Ectodermal cell (in vitro differentiated cells): Measurements from ENCODE around the gene OR2W3. TPM values are rescaled to one million over a fixed set of nuclear protein-coding genes. Genes with fewer than 3 reads are reported as not detected.

ENCODE experiments used
- H3K27ac ChIP-seq: 2 replicates; pipeline ENCODE4 v1.7.0; 2013; ENCODE audit warnings: mild to moderate bottlenecking, low read depth, low read length; ENCODE audit not compliant: insufficient read depth, poor library complexity, severe bottlenecking
- H3K27me3 ChIP-seq: 2 replicates; pipeline ENCODE4 v1.7.0; 2013; ENCODE audit warnings: mild to moderate bottlenecking, low read length; ENCODE audit not compliant: insufficient read depth, control insufficient read depth, poor library complexity, severe bottlenecking
- H3K36me3 ChIP-seq: one replicate; pipeline ENCODE4 v1.7.0; 2013; ENCODE audit warnings: low read length; ENCODE audit not compliant: control insufficient read depth, insufficient read depth
- H3K4me1 ChIP-seq: one replicate; pipeline ENCODE4 v1.7.0; 2013; ENCODE audit warnings: low read length; ENCODE audit not compliant: control insufficient read depth, insufficient read depth
- H3K4me3 ChIP-seq: 2 replicates; pipeline ENCODE4 v1.7.0; 2013; ENCODE audit warnings: low read depth, low read length, control low read depth; ENCODE audit not compliant: insufficient read depth
- H3K9me3 ChIP-seq: 2 replicates; pipeline ENCODE4 v1.7.0; 2013; ENCODE audit warnings: mild to moderate bottlenecking, low read length, moderate library complexity; ENCODE audit not compliant: control insufficient read depth
- WGBS, 2 experiments: methylation state at CpG; one replicate each; pipeline ENCODE4 v1.1.7; 2013; ENCODE audit warnings: missing lambda C conversion rate in 2 of 2; 5-methylcytosine and 5-hydroxymethylcytosine counted together
- polyA plus RNA-seq, 4 experiments: library from polyadenylated mRNA; stranded (reverse); fragments of 50-300 nt; gene quantifications; one replicate each; pipeline ENCODE4 v1.2.3, GENCODE V29; 2013

OR2W3 gene
- not detected for polyA plus RNA-seq (2013, experiment 1 of 4)
- polyA plus RNA-seq (2013, experiment 2 of 4) = not detected
- not detected for polyA plus RNA-seq (2013, experiment 3 of 4)
- polyA plus RNA-seq (2013, experiment 4 of 4) = not detected

DNA sequence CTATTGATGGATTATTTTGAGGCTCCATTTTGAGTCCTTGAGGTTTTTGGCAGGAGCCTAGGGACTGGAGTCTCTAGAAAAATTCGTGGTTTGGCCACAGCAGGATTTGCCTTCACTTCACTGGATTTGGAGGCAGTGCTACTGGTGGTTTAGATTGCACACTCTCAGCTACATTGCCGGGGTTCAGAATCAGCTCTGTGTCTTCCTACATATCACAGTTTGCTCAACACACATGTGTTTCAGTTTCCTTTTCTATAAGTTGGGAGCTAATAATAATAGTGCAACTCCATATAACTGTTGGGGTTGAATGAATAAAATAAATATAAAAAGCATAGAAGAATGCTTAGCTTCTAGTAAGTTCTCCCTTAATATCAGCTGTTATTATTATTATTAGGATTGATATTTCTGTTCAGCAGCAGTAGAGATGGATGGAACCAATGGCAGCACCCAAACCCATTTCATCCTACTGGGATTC is at the start of gene OR2W3:
TSS of gene OR2W3 (plus strand) at position 425 of the 475 bp plus-strand sequence. CDS start at position 425, 0 bp downstream.
- Histone ChIP-seq H3K27me3 (no peaks in the 10 kb centered on the region), H3K4me3 (no peak within 1 kb of the TSS), H3K27ac (no peak within 1 kb of the TSS), H3K4me1 (no peaks in the 10 kb centered on the region), H3K9me3 (peaks cover 7% of the 10 kb centered on the region), H3K36me3 (no peaks in the 10 kb centered on the region)
- 0 to 50% methylated on average over 1 to 2 of the region's 2 CpGs for WGBS, 2 experiments

DNA sequence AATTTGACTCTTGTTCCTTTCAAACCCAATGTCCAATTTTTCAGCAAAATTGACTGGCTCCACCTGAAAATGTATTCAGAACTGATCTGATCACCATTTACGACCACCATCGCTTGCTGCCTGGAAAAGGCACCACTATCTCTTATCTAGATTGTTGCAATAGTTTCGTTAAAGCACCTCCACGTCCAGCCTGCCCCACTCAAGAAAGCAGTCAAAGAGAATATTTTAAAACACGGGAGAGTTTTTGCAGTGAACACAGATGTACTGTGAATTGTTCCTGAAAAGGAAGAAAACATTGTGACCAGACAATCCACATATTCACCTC is 49.7 kb upstream of the OR2W3 start:
- Histone ChIP-seq H3K4me3 (no peak overlapping the region), H3K9me3 (no peaks in the 10 kb centered on the region), H3K36me3 (no peaks in the 10 kb centered on the region), H3K27ac (no peak overlapping the region), H3K4me1 (no peaks in the 10 kb centered on the region), H3K27me3 (no peaks in the 10 kb centered on the region)
- WGBS, 2 experiments = 85 to 92% methylated on average over 5 of the region's 5 CpGs

- H3K9me3 ChIP-seq = no peaks in the 10 kb centered on the region
These were observed 47.0 kb upstream of the OR2W3 start for GRCh38 chr1:247848346-247848745.

GRCh38 chr1:247849616-247850015 is 45.8 kb upstream of the OR2W3 start:
- Histone ChIP-seq H3K9me3 (no peaks in the 10 kb centered on the region), H3K36me3 (no peaks in the 10 kb centered on the region), H3K4me1 (no peaks in the 10 kb centered on the region), H3K27ac (no peak overlapping the region), H3K4me3 (no peak overlapping the region), H3K27me3 (no peaks in the 10 kb centered on the region)
- WGBS, 2 experiments = no CpG with 5 or more reads among the region's 1 CpG

More at GRCh38 chr1:247848346-247848745, 47.0 kb upstream of the OR2W3 start:
- Histone ChIP-seq H3K4me1 (no peaks in the 10 kb centered on the region), H3K27me3 (no peaks in the 10 kb centered on the region), H3K27ac (no peak overlapping the region), H3K4me3 (no peak overlapping the region), H3K36me3 (no peaks in the 10 kb centered on the region)
- WGBS, 2 experiments = 85 to 88% methylated on average over 6 to 7 of the region's 7 CpGs

DNA sequence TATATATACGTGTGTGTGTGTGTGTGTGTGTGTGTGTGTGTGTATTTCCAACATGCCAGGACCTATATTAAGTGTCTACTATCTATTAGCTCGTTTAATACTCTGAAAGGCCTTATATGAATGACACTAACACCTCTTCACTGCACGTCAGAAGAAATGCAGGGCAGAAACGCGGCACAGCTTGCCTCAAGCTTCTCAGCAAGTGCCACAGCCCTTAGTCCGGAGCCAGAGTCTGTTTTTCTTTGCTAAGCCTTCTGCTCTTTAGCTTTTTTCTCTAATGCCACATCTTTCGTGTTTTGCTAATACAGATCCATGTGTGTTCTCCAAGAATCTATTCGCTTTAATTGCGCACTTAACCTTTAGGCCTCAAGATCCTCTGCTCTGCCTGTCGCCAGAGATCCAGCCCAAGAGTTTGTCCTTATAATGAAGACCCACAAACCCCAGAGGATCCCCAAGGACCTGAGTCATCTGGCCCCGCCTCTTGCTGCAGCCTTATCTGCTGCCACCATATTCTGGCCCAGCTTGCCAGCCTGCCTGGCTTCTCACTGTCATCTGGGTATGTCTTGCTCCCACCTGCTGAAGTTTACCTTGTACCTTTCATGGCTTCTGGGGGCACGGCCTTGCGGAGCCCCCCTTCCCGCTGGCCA is 40.4 kb upstream of the OR2W3 start:
- 86 to 87% methylated on average over 13 of the region's 14 CpGs for WGBS, 2 experiments
- no peaks in the 10 kb centered on the region for H3K4me1 ChIP-seq
- no peak overlapping the region for H3K27ac ChIP-seq
- H3K27me3 ChIP-seq = peaks cover 23% of the 10 kb centered on the region
- no peaks in the 10 kb centered on the region for H3K36me3 ChIP-seq
- no peaks in the 10 kb centered on the region for H3K9me3 ChIP-seq
- H3K4me3 ChIP-seq = no peak overlapping the region

DNA sequence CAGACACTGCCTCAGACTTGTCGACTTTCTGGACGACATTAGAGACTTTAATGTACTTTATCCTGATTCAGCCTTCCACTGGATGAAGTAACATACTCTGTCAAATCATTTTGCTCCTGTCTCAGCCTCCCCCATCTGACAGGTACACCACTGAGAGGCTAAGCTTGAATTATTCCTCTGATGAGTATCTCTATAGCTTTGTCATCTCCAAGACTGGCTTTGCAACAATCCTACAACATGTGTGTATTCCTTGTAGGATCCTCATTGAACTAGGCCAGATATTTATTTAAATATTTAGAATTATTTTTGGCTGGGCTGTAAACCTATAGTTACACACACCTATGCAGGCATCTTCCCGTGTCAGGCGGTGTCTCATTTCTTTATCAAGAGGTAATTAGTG is 39.5 kb upstream of the OR2W3 start:
- no peak overlapping the region for H3K4me3 ChIP-seq
- no peaks in the 10 kb centered on the region for H3K36me3 ChIP-seq
- no peaks in the 10 kb centered on the region for H3K9me3 ChIP-seq
- H3K27me3 ChIP-seq = peaks cover 23% of the 10 kb centered on the region
- no peak overlapping the region for H3K27ac ChIP-seq
- WGBS, 2 experiments = 77 to 78% methylated on average over 2 to 4 of the region's 4 CpGs
- H3K4me1 ChIP-seq = no peaks in the 10 kb centered on the region

- Histone ChIP-seq H3K4me3 (peak within 1 kb of the TSS; percentile 32), H3K27ac (no peak within 1 kb of the TSS), H3K36me3 (no peaks in the 10 kb centered on the region), H3K27me3 (peaks cover 23% of the 10 kb centered on the region), H3K9me3 (no peaks in the 10 kb centered on the region), H3K4me1 (no peaks in the 10 kb centered on the region)
- 27 to 33% methylated on average over 109 of the region's 109 CpGs for WGBS, 2 experiments
These were observed 38.1 kb upstream of the OR2W3 start, which contains the start of gene TRIM58 for GRCh38 chr1:247857069-247857984. TRIM58 (plus strand) TSS chr1:247857187; CDS start chr1:247857247, 60 bp downstream.

GRCh38 chr1:247857985-247858619 is 37.3 kb upstream of the OR2W3 start:
- Histone ChIP-seq H3K36me3 (no peaks in the 10 kb centered on the region), H3K9me3 (no peaks in the 10 kb centered on the region), H3K27me3 (peaks cover 23% of the 10 kb centered on the region), H3K4me3 (peak overlapping the region; percentile 32), H3K27ac (no peak overlapping the region), H3K4me1 (no peaks in the 10 kb centered on the region)
- WGBS, 2 experiments = 74 to 79% methylated on average over 13 to 15 of the region's 15 CpGs

DNA sequence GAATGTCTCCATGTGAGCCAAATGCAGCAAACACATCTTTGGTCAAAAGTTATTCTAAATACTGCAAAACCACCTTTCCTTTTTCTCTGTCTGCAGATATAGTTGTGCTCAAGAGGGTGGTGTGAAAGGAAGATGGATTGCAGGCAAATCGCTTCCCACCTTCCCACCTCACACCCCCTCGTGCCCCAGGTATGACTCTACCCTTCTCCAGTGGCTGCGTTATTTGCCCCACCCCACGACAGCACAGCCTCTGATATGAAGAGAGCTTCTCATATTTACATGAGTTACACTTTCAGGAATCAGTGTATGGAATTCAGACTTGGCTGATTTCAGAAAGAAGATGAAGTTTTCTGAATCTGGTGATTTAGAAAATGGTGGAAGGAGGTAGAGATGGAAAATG is 32.6 kb upstream of the OR2W3 start:
- peaks cover 2% of the 10 kb centered on the region for H3K9me3 ChIP-seq
- H3K27ac ChIP-seq = no peak overlapping the region
- no peaks in the 10 kb centered on the region for H3K4me1 ChIP-seq
- WGBS, 2 experiments = 72 to 80% methylated on average over 4 of the region's 4 CpGs
- peaks cover 8% of the 10 kb centered on the region for H3K27me3 ChIP-seq
- H3K4me3 ChIP-seq = no peak overlapping the region
- no peaks in the 10 kb centered on the region for H3K36me3 ChIP-seq

DNA sequence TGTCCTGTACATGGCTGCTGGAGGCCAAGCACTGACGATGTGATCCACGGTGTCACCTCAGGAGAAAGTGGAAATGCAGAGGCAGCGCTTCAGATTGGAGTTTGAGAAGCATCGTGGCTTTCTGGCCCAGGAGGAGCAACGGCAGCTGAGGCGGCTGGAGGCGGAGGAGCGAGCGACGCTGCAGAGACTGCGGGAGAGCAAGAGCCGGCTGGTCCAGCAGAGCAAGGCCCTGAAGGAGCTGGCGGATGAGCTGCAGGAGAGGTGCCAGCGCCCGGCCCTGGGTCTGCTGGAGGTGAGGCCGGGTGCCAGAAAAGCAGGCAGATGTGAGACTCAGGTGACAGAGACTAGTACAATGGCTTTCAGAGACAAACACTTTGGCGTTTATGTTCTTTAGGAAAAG is 30.7 kb upstream of the OR2W3 start:
- Histone ChIP-seq H3K9me3 (peaks cover 6% of the 10 kb centered on the region), H3K27ac (no peak overlapping the region), H3K36me3 (no peaks in the 10 kb centered on the region), H3K4me1 (no peaks in the 10 kb centered on the region), H3K4me3 (no peak overlapping the region), H3K27me3 (no peaks in the 10 kb centered on the region)
- 86 to 88% methylated on average over 17 of the region's 17 CpGs for WGBS, 2 experiments
